GM21737 (cell line): ENCODE data around the gene FAM163A.

Experiments used
- ATAC-seq: cut with Tn5 transposase; IDR thresholded peaks from one replicate; pipeline ENCODE4 v1.9.1; 2021; ENCODE audit warnings: mild to moderate bottlenecking, moderate library complexity; ENCODE audit not compliant: unreplicated experiment

FAM163A gene

GRCh38 chr1:179748772-179749171 lies 5.7 kb downstream of the FAM163A start:
- ATAC-seq: no peak

GRCh38 chr1:179750630-179751029 lies 7.5 kb downstream of the FAM163A start:
- ATAC-seq: no peak

DNA sequence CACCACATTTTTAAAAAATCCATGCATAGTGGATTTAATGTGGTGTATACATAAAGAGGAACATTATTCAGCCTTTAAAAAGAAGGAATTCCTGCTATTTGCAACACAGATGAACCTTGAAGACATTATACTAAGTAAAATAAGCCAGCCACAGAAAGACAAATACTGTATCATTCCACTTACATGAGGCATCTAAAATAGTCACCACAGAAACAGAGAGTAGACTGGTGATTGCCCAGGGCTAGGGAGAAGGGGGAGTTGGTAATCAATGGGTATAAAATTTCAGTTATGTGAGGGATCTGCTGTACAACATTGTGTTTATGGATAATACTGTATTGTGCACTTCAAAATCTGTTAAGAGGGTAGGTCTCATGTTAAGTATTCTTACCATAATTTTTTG lies 10.0 kb downstream of the FAM163A start:
- no peak for ATAC-seq

DNA sequence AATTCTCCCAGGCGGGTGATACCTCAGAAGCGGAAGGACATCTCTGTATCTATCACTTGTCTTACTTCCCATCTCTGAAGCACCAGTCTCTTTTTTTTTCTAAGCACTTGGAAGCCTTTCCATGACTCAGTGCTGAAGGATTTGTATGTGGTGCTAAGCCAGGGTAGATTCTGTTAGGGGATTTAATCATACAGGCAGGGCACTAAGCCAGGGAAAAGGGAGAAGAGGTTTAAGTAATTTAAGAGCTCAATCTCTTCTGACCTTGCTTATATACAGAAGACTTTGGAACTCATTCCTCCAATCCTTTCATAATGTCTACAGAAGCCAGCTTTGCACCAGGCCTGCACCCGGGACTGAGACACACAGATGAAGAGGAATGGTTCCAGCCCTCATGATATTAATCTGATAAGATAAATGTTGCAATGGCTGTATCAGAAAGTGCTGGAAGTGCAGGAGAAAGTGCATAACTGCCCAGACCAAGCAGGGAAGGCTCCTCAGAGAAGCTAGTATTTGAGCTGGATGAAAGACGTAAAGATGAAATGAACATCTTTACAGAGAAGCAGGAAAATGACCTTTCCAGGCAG lies 11.0 kb downstream of the FAM163A start:
- no peak for ATAC-seq

GRCh38 chr1:179757933-179758332 lies 14.8 kb downstream of the FAM163A start:
- no peak for ATAC-seq

GRCh38 chr1:179760521-179760920 lies 17.4 kb downstream of the FAM163A start:
- no peak for ATAC-seq

GRCh38 chr1:179761296-179761695 lies 18.2 kb downstream of the FAM163A start:
- ATAC-seq: no peak

DNA sequence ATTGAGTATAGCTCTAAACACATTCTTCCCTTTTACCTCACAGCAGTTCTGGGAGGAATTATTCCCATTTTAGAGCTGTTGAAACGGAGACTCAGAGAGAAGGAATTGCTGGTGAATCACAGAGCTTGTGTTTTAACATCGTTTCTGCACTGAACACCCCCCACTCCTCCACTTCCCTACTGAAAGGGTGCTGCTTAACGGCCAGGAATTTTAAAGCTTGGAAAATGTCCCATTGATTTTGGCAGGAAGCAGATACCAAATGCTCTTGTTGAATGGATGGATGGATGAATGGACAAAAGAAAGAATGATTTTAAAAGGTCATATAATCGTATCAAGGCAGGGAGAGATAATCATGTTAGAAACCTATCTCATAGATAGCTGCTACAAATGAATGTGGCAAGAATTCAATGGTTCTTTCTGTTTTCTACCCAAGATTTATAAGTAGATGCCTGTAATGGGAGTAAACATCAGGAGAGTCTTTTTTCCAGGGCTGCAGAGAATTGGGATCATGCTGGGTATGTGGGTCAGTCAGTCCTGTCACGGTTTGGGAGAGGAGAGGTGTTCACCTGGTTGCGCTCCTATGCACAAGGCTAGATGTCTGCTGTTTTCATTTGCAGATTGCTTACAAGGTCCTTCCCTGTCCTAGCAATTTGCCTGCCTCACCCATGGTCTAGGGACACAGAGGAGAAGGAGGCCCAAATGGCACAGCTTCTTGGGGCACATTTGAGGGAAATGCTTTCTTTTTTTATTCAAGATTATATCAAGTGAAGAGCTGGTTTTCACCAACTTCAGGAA lies 19.0 kb downstream of the FAM163A start:
- ATAC-seq: no peak

DNA sequence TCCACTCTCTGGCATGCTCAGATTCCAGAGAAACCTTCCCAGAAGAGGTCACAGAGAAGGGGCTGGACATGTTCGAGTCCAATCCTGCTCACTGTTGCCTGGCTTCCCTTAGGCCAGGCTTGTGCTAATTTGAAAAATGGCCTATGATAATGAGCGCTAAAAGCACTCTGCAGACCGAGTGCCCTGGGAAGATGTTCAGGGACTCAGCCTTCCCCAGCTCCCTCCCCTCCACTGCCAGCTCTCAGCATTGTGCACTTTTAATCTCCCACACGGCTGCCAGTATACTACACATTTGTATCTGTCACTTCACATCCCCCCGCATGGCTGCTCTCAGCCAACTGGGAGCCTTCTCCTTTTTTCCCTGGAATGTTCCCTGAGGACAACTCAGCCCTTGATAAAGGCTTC lies 24.1 kb downstream of the FAM163A start:
- ATAC-seq: no peak

GRCh38 chr1:179767996-179768395 lies 24.9 kb downstream of the FAM163A start:
- no peak for ATAC-seq

DNA sequence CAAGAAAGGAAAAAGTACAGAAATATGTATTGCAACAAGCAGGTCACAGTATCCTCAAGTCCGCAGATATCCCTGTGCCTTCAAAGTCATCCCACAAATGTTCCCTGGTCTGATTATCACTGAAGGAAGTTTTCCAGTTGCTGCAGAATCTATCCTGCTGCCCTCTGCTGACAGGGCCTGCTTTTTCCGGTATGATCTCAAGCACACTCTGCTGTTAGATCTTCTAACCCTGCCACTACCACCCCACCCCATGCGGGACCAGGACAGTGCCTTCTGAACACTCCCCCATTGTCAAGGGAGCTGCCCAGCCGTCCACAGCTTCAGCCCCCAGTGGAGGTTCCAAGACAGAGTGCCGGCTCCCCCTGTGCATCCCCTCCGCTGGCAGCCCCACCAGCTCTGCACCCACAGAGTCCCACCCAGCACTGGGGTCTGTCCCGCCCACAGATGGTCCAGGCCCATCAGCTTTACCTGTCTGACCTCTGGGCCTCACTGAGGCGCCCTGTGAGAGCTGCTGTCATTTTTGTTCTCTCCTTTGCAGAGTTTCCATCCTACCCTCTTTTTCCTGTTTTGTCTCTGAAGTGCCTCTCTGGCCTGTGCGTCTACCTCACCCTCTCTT lies 27.9 kb downstream of the FAM163A start:
- no peak for ATAC-seq

DNA sequence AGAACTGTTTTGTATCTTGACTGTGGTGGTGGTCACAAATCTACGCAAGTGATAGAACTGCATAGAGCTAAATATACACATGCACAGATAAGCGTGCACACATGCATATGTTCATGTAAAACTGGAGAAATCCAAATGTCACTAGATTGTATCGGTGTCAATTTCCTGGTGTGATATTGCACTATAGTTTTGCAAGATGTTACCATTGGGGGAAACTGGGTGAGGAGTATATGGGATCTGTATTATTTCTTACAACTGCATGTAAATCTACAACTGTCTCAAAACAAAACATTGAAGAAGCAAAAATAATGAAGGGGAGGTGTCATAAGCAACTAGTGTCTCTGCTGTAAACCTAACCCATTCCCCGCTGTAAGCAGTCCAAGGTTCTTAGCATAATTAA lies 30.2 kb downstream of the FAM163A start:
- ATAC-seq: no peak

GRCh38 chr1:179774000-179774399 lies 30.9 kb downstream of the FAM163A start:
- no peak for ATAC-seq

DNA sequence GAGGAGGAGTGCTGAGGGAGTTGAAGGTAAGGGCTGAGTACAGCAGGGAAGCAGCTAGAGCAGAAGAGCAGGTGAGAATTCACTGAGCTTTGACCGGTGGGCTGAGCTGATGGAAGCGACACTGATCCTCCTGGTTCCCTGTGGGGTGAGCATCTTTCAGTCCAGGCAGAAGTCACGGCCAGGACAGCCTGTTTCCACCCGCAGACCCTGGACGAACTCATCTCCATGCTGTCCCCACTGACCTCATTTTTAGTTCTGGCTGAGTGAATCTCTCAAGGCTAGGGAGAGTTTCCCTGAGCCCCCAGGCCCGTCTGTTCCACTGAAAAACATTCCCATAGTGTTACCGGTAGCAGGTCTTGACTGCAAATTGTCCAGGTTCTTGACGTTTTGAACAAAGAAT lies 31.5 kb downstream of the FAM163A start:
- ATAC-seq: no peak

GRCh38 chr1:179775009-179775408 lies 31.9 kb downstream of the FAM163A start:
- ATAC-seq: no peak

- ATAC-seq: no peak
These were observed 33.7 kb downstream of the FAM163A start for GRCh38 chr1:179776831-179777230.

GRCh38 chr1:179777731-179778130 lies 34.6 kb downstream of the FAM163A start:
- ATAC-seq: no peak

DNA sequence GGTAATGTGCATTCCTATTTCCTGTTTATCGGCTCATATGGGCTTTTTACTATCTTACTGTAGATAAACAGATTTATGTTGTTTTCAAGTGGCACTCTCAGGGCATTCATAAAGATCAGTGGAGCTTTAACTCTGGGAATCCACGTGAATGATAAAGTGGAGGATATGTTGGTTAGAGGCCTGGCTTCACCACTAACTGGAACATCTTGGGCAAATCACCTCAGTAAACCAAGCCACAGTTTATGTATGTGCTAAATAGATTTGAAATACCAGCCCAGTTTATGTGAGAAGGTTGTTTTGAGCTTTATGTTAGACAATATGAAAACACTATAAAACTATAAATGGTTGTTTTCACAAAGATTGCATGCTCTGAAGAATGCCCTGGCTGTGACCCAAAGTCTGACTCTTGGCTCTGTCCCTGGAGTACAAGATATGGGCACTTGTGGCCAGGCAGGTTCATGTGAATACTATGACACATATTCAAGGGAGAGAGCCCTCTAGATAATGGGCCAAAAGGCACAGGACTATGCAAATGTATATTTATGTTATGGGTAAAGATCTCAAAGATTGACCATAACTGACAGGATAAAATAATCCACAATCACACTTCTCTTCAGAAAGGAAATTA lies 36.7 kb downstream of the FAM163A start:
- no peak for ATAC-seq

GRCh38 chr1:179781962-179782361 lies 38.9 kb downstream of the FAM163A start:
- no peak for ATAC-seq

GRCh38 chr1:179785031-179785431 lies 41.9 kb downstream of the FAM163A start:
- ATAC-seq: no peak

- ATAC-seq: no peak
These were observed 42.6 kb downstream of the FAM163A start for GRCh38 chr1:179785728-179786127.
